Aorta (tissue), 5 donors: ENCODE data around the gene SIL1. TPM values are rescaled to one million over a fixed set of nuclear protein-coding genes. Genes with fewer than 3 reads are reported as not detected.

ENCODE experiments used
- ATAC-seq: fragments of 200-7000 bp; cut with Tn5 transposase; one replicate; pipeline ENCODE4 v1.9.1; 2022; ENCODE audit warnings: moderate library complexity; ENCODE audit not compliant: low FRiP score
- DNase-seq, 2 donors: peaks; one replicate each; pipeline ENCODE4 v3.0.0-alpha.2; 2020
- H3K27ac ChIP-seq, 2 donors: one replicate each; pipeline ENCODE4 v1.5.1; 2013; ENCODE audit warnings: low read length in 2 of 2, mild to moderate bottlenecking in 2 of 2, moderate library complexity in 2 of 2, control low read depth in 1 of 2, inconsistent platforms in 1 of 2, low read depth in 1 of 2
- H3K27me3 ChIP-seq, 2 donors: one replicate each; pipeline ENCODE4 v1.6.1; 2013; ENCODE audit warnings: control low read depth in 1 of 2, low read length in 1 of 2, mild to moderate bottlenecking in 1 of 2, moderate library complexity in 1 of 2; ENCODE audit not compliant: insufficient read depth in 2 of 2, control insufficient read depth in 1 of 2
- H3K36me3 ChIP-seq, 2 donors: one replicate each; pipeline ENCODE4 v1.6.1; 2013; ENCODE audit warnings: control low read depth in 1 of 2, low read length in 1 of 2, mild to moderate bottlenecking in 1 of 2; ENCODE audit not compliant: insufficient read depth in 2 of 2, control insufficient read depth in 1 of 2
- H3K4me1 ChIP-seq, 2 donors: one replicate each; pipeline ENCODE4 v1.6.1; 2013; ENCODE audit warnings: low read length in 2 of 2, control low read depth in 1 of 2, mild to moderate bottlenecking in 1 of 2, moderate library complexity in 1 of 2; ENCODE audit not compliant: insufficient read depth in 2 of 2, control insufficient read depth in 1 of 2
- H3K4me3 ChIP-seq, 2 donors: one replicate each; pipeline ENCODE4 v1.5.1; 2013; ENCODE audit warnings: low read length in 2 of 2, control low read depth in 1 of 2, mild to moderate bottlenecking in 1 of 2
- H3K9me3 ChIP-seq: one replicate; pipeline ENCODE4 v1.6.1; 2013; ENCODE audit warnings: mild to moderate bottlenecking, low read length; ENCODE audit not compliant: control insufficient read depth
- WGBS, 2 donors: extraction: QIAGEN DNeasy Blood & Tissue Kit; methylation state at CpG; one replicate each; pipeline ENCODE4 v1.1.7; 2013; 5-methylcytosine and 5-hydroxymethylcytosine counted together
- intact Hi-C, 2 donors: fragments of 100-400 bp; cut with DNase I; formaldehyde crosslinking; loops; one replicate each; pipeline versions ENCODE4 v1.14.2 to v1.15.0; 2022
- polyA plus RNA-seq, 2 donors: library from polyadenylated mRNA; stranded (reverse); fragments of 200-250 nt; gene quantifications; one replicate each; pipeline ENCODE4 v1.2.3, GENCODE V29; 2013
- total RNA-seq, 2 donors: library from RNA; stranded (reverse); fragmentation: NEBNext Ultra II Directional; extraction: Animal tissue kit (Norgen Biotek cat#: 25700); gene quantifications; one replicate each; pipeline ENCODE4 v1.2.1, GENCODE V29; 2021
- donor health status: healthy with polysubstance abuse.
- donor health status: Bipolar disorder and iron deficiency.
- donor health status: DM: no; HTN: no; CAD: no.
- donor health status: DM: no; HTN: no; CAD: no.
- donor health status: DM: yes; HTN: yes; CAD: no.

The SIL1 gene
- total and polyA plus RNA-seq, 4 donors: 19.4 to 58.9 (median 49.2) TPM

DNA sequence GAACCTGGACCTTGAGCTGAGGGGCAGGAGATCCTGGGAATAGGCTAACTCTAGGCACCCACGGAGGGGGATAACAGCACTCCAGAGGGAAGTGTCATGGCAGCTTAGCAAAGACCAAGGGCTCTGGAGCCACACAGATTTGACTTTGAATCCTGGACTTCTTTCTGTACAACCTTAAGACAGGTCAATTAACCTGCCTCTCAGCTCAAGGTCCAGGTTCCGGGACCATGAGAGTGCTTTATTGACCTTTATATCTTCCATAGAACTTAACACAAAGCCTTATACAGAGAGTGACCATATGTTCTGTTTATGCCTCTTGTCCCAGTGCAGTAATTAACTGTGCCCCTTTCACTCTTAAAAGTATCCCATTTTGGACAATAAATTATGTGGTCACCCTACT is 232.5 kb downstream of the SIL1 start:
- Histone ChIP-seq H3K36me3 (no peaks in the 10 kb centered on the region), H3K27me3 (no peaks in the 10 kb centered on the region), H3K4me1 (no peaks in the 10 kb centered on the region), H3K4me3 (no peak overlapping the region), H3K27ac (no peak overlapping the region), H3K9me3 (no peaks in the 10 kb centered on the region)
- DNase-seq: no peak
- ATAC-seq: no peak
- 94 to 95% methylated on average over 2 of the region's 2 CpGs for WGBS, 2 donors
- intact Hi-C loops: no loop called here

DNA sequence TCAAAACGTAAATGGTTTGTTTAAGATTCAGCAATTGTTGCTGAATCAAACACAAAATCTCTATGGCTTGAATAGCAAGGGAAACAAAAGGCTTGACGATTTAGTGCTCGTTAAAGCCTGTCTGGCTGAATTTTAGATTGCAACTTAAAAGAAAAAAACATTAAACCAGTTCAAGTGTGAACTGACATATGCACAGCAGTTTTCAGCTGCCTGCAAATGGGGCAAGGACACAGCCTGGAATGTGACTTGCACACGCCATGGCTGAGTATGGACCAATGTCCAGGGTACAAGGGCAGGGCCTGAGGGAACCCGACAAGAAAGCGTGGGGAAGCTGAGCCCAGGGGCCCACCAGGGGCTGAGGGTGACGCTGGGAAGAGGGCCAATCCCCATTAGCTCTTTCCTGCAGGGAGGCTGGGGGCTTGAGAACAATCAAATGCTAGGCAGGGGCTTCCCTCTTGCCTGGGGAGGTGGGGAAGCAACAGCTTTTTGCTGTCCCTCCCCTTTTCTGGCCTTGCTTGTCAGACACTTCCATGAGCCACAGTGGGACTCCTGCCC is 233.4 kb downstream of the SIL1 start:
- DNase-seq (no peak), ATAC-seq (no peak)
- WGBS, 2 donors: 78 to 82% methylated on average over 7 of the region's 7 CpGs
- Histone ChIP-seq H3K4me3 (no peak overlapping the region), H3K9me3 (no peaks in the 10 kb centered on the region), H3K4me1 (no peaks in the 10 kb centered on the region), H3K27me3 (no peaks in the 10 kb centered on the region), H3K27ac (no peak overlapping the region), H3K36me3 (no peaks in the 10 kb centered on the region)
- intact Hi-C loops: no loop called here

DNA sequence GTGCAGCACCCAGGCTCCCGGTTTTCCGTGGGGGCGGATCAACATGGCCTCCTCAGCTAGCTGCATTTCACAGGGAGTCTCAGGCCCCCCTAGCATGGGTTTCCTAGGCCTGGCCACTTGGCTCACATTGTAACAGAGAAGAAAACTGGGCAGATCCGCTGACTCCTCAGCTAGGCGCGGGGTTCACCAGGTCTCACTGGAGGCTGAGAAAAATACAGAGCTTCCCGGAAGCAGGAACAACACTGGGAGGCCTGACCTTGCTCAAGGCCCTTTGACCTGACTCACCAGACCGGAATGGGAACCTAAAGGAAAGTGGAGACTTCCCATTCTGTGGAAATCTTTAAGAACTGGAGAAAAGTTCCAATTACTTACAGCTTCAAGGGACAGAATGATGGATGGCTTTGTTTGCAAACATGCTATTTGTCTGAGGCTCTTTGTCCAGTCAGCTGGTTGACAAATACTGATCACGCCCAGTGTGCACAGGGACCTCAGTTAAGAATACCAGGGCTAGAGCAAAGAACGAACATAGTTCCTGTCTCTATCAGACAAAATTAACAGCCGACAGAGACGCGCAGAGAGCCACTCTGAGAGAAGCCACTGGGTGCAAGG is 234.3 kb downstream of the SIL1 start:
- no peaks in the 10 kb centered on the region for H3K27me3 ChIP-seq
- no peaks in the 10 kb centered on the region for H3K4me1 ChIP-seq
- intact Hi-C loops: no loop called here
- H3K9me3 ChIP-seq: no peaks in the 10 kb centered on the region
- no peak overlapping the region for H3K27ac ChIP-seq
- no peak for DNase-seq
- ATAC-seq: no peak
- H3K36me3 ChIP-seq: no peaks in the 10 kb centered on the region
- 89 to 94% methylated on average over 13 of the region's 13 CpGs for WGBS, 2 donors
- no peak overlapping the region for H3K4me3 ChIP-seq

DNA sequence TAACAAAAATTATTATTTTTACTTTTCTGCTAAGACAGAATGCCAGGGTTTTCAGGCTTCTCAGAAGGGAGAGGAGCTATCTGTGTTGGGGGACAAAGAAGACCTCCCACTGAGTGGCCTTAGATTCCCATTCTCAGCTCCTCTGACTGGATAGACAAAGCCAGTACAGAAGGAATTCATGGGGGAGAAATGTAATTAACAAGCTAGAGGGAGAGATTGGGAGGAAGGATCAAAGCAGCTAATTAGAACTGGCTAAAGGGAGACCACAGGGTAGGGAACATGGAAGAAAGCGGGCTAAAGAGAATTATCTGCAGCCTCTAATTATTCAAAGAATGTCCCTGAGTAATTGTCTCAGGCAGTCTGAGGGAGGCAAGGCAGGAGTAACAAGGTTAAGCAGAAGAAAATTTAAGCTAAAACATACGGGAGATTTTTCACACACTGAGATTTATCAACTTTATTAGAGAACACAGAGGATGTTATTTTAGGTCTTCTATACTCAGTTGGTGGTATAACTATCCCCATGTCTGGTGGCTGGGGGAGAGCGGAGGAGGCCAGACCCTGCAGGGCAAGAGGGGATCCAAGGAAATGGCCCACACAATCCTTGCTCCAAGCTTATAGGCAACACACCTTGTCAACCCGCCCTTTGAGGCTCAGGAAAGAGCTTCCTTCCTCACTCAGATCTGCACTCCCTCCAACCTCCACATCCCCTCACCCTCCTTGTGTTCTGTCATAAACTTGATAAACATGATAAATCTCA is 235.4 kb downstream of the SIL1 start:
- WGBS, 2 donors: 93% methylated on average over 4 of the region's 4 CpGs
- DNase-seq: no peak
- Histone ChIP-seq H3K4me3 (no peak overlapping the region), H3K36me3 (no peaks in the 10 kb centered on the region), H3K9me3 (no peaks in the 10 kb centered on the region), H3K27me3 (no peaks in the 10 kb centered on the region), H3K27ac (no peak overlapping the region), H3K4me1 (no peaks in the 10 kb centered on the region)
- intact Hi-C loops: no loop called here
- no peak for ATAC-seq

DNA sequence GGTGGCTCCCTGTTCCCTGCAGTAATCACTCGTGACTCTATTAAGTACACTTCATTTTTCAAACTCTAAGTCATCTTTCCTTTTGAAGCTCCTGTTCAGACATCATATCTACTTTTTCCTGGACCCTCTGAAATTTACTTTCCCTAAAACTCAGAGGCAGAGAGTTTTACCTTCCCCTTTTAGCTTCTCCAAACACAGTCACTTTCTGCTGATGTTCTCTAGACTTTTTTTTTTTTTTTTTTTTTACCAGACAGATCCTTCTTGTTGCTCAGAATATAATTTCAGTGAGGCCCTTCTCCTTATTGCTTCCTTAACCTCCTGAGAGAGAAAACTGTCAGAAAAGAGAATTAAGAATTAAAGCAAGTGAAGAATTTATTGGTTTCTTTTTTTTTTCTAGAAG is 236.4 kb downstream of the SIL1 start:
- ATAC-seq (no peak), DNase-seq (no peak)
- Histone ChIP-seq H3K27ac (no peak overlapping the region), H3K4me3 (no peak overlapping the region), H3K27me3 (no peaks in the 10 kb centered on the region), H3K4me1 (no peaks in the 10 kb centered on the region), H3K9me3 (no peaks in the 10 kb centered on the region), H3K36me3 (no peaks in the 10 kb centered on the region)
- 65 to 66% methylated on average over 1 of the region's 1 CpG for WGBS, 2 donors
- intact Hi-C loops: no loop called here

DNA sequence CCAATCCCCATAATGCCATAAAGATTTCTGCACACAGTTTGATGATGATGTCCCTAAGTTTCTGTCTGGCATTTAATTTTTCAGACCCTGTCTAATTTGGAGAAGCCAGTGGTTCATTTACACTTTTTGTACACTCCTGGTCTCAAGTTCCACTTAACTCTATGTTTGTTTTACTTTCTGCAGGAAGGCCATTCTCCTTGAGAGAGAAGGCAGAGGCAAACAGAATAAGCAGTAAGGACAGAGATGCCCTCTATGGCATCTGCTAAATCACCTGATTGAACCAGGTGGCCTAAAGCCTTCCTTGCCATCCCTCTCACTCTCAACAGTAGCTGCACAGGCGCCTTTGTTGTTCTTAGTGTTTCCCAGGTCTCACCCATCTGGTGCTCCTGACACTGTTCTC is 236.9 kb downstream of the SIL1 start:
- Histone ChIP-seq H3K4me3 (no peak overlapping the region), H3K36me3 (no peaks in the 10 kb centered on the region), H3K4me1 (no peaks in the 10 kb centered on the region), H3K27ac (no peak overlapping the region), H3K27me3 (no peaks in the 10 kb centered on the region), H3K9me3 (no peaks in the 10 kb centered on the region)
- DNase-seq (no peak), ATAC-seq (no peak)
- 95 to 96% methylated on average over 1 of the region's 1 CpG for WGBS, 2 donors
- intact Hi-C loops: no loop called here

DNA sequence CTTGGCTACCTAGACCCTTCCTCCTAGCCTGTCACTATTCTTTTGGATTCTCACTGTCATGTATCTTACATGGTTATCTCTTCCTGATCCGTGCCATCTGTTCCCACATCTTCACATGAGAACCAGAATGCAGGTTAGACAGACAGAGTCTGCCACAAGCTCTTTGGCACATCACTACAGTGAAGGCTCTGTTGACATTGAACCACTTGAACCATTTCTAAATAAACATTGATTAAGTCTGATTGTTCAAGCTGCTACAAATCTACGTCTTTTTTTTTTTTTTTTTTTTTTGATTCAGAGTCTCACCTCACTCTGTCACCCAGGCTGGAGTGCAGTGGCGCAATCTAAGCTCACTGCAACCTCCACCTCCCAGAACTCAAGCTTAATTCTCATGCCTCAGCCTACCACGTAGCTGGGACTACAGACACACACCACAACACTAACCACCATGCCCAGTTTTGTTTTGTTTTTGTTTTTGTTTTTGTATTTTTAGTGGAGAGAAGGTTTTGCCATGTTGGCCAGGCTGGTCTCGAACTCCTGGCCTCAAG is 237.9 kb downstream of the SIL1 start:
- WGBS, 2 donors: 85 to 93% methylated on average over 5 of the region's 5 CpGs
- no peaks in the 10 kb centered on the region for H3K36me3 ChIP-seq
- H3K27ac ChIP-seq: no peak overlapping the region
- ATAC-seq: no peak
- H3K4me1 ChIP-seq: no peaks in the 10 kb centered on the region
- no peaks in the 10 kb centered on the region for H3K27me3 ChIP-seq
- no peaks in the 10 kb centered on the region for H3K9me3 ChIP-seq
- no peak for DNase-seq
- intact Hi-C loops: no loop called here
- H3K4me3 ChIP-seq: no peak overlapping the region

DNA sequence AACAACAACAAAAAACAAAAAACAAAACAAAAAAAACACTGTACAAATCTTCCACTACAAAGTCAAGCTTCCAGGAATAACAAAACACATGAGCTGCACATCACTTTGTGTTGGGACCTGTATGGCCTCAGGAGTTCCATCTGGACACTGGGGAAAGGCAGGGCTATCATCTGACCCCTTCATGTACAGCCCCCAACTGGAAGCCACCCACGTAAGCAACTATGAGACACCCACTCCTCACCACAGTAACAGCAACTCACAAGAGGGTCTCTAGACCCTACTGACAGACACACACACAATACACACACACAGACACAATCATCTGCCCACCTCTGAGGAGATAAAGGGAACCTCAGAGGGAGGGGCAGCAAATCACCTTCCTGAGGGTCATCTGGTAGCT is 241.4 kb downstream of the SIL1 start:
- Histone ChIP-seq H3K9me3 (no peaks in the 10 kb centered on the region), H3K4me3 (no peak overlapping the region), H3K36me3 (no peaks in the 10 kb centered on the region), H3K27me3 (no peaks in the 10 kb centered on the region), H3K4me1 (peaks cover 0 to 4% of the 10 kb centered on the region in 2 donors), H3K27ac (no peak overlapping the region)
- ATAC-seq (no peak), DNase-seq (no peak)
- WGBS, 2 donors: 84 to 92% methylated on average over 1 of the region's 1 CpG
- intact Hi-C loops: no loop called here
